Peyer's patch (tissue), 4 donors: ENCODE measurements around the gene BACH2.

Experiments used
- POLR2A ChIP-seq, 2 donors: fragments of 450-650 bp; IDR thresholded peaks; one replicate each; pipeline ENCODE4 v1.5.1; 2017; ENCODE audit warnings: antibody characterized with exemption in 2 of 2, mild to moderate bottlenecking in 2 of 2, moderate library complexity in 2 of 2
- TF ChIP-seq, protein P1 (sequence below), 6 experiments: fragments of 450-650 bp in 4 of 6; fragments of 200-600 bp in 2 of 6; sonication (generic) in 1 of 6; IDR thresholded peaks; one replicate each; pipeline ENCODE4 v1.5.1; 2017 to 2019; ENCODE audit warnings: antibody characterized with exemption in 6 of 6, mild to moderate bottlenecking in 3 of 6, moderate library complexity in 1 of 6

DNA sequence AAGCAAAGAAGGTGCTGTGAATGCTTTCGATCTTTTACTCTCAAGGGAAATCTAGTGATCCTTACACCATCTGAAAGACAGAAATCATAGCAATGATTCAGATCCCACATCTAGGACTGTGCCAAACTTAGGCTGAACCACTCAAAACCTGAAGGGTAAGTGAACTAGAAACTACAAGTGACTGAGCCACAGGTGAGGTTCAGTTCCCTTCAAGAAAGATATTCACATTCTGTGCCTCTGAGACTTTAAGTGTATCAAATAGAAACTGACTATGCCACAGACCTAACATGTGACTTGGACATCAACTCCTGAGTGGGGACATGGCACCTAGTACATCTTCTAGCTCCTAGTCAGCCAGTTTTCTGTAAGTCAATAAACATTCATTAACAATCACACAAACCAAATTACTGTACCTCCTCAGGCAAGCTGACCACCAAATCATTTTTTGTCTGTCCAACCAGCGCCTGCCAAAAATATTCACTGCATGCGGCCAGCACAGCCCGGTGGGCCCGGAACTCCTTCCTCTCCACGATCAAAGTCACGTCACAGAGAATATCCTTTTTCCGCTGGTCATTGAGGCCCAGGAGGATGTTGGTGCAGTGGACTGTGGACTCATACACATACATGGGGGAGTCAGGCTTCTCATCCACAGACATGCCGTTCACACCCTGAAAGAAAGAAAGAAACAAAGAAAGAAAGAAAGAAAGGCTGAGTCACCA lies 288.3 kb downstream of the BACH2 start:
- TF ChIP-seq, protein P1, sequence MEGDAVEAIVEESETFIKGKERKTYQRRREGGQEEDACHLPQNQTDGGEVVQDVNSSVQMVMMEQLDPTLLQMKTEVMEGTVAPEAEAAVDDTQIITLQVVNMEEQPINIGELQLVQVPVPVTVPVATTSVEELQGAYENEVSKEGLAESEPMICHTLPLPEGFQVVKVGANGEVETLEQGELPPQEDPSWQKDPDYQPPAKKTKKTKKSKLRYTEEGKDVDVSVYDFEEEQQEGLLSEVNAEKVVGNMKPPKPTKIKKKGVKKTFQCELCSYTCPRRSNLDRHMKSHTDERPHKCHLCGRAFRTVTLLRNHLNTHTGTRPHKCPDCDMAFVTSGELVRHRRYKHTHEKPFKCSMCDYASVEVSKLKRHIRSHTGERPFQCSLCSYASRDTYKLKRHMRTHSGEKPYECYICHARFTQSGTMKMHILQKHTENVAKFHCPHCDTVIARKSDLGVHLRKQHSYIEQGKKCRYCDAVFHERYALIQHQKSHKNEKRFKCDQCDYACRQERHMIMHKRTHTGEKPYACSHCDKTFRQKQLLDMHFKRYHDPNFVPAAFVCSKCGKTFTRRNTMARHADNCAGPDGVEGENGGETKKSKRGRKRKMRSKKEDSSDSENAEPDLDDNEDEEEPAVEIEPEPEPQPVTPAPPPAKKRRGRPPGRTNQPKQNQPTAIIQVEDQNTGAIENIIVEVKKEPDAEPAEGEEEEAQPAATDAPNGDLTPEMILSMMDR (IDR thresholded peaks at IDR 0.05): no peak
- no peak for TF ChIP-seq POLR2A (IDR thresholded peaks at IDR 0.05)
